ENCODE measurements around the gene NT5C. TPM values are rescaled to one million over a fixed set of nuclear protein-coding genes. Genes with fewer than 3 reads are reported as not detected.

The NT5C gene
- polyA plus RNA-seq, 3 donors, result 37.9 to 55.8 (median 51.3) TPM

GRCh38 chr17:75126954-75127353, 4.6 kb downstream of the NT5C start:
- 83 to 98% (median 92%) methylated on average over 8 of the region's 8 CpGs for WGBS, 3 donors
- H3K27ac ChIP-seq (ENCODE audit: low read depth, low read length), result no peak overlapping the region

- H3K27ac ChIP-seq (ENCODE audit: low read depth, low read length), result no peak overlapping the region
- 37 to 63% (median 37%) methylated on average over 3 of the region's 3 CpGs for WGBS, 3 donors
These were observed 5.6 kb downstream of the NT5C start for GRCh38 chr17:75125984-75126383.

- WGBS, 3 donors, result 85 to 95% (median 88%) methylated on average over 4 of the region's 4 CpGs
These were observed 6.8 kb downstream of the NT5C start for GRCh38 chr17:75124819-75125162.

GRCh38 chr17:75124041-75124818, 7.3 kb downstream of the NT5C start:
- H3K27ac ChIP-seq (ENCODE audit: low read depth, low read length), result no peak overlapping the region
- 42 to 80% (median 57%) methylated on average over 19 of the region's 19 CpGs for WGBS, 3 donors

More at GRCh38 chr17:75124819-75125162, 6.8 kb downstream of the NT5C start:
- H3K27ac ChIP-seq (ENCODE audit: low read depth, low read length), result no peak overlapping the region

- WGBS, 3 donors, result 79 to 93% (median 90%) methylated on average over 14 of the region's 14 CpGs
These were observed 13.2 kb downstream of the NT5C start for GRCh38 chr17:75118307-75118706.

GRCh38 chr17:75116737-75117136, 14.8 kb downstream of the NT5C start:
- H3K27ac ChIP-seq (ENCODE audit: low read depth, low read length), result no peak overlapping the region
- WGBS, 3 donors, result 58 to 73% (median 72%) methylated on average over 9 of the region's 9 CpGs

More at GRCh38 chr17:75118307-75118706, 13.2 kb downstream of the NT5C start:
- H3K27ac ChIP-seq (ENCODE audit: low read depth, low read length), result no peak overlapping the region

- no peak overlapping the region for H3K27ac ChIP-seq (ENCODE audit: low read depth, low read length)
These were observed 16.0 kb downstream of the NT5C start for GRCh38 chr17:75115555-75115954.

- 26 to 40% (median 31%) methylated on average over 19 of the region's 19 CpGs for WGBS, 3 donors
- H3K27ac ChIP-seq (ENCODE audit: low read depth, low read length), result no peak overlapping the region
These were observed 16.8 kb downstream of the NT5C start for GRCh38 chr17:75114552-75115314.

- no peak overlapping the region for H3K27ac ChIP-seq (ENCODE audit: low read depth, low read length)
- 2 to 4% (median 2%) methylated on average over 22 of the region's 22 CpGs for WGBS, 3 donors
These were observed 17.6 kb downstream of the NT5C start for GRCh38 chr17:75113798-75114551.

GRCh38 chr17:75111777-75112335, 19.7 kb downstream of the NT5C start:
- no peak overlapping the region for H3K27ac ChIP-seq (ENCODE audit: low read depth, low read length)
- WGBS, 3 donors, result 70 to 90% (median 83%) methylated on average over 7 of the region's 7 CpGs

- H3K27ac ChIP-seq (ENCODE audit: low read depth, low read length), result no peak overlapping the region
- WGBS, 3 donors, result 19 to 24% (median 21%) methylated on average over 35 to 40 of the region's 40 CpGs
These were observed 21.2 kb downstream of the NT5C start for GRCh38 chr17:75110234-75110937.

- no peak within 1 kb of the TSS for H3K27ac ChIP-seq (ENCODE audit: low read depth, low read length)
- WGBS, 3 donors, result 0% methylated on average over 60 to 68 of the region's 68 CpGs
These were observed 21.9 kb downstream of the NT5C start, which contains the start of gene ARMC7 for GRCh38 chr17:75109407-75110233. Gene ARMC7 (plus strand): TSS chr17:75109969. CDS start chr17:75110289, 320 bp downstream.

- 6 to 24% (median 7%) methylated on average over 22 of the region's 22 CpGs for WGBS, 3 donors
- H3K27ac ChIP-seq (ENCODE audit: low read depth, low read length), result no peak overlapping the region
These were observed 22.5 kb downstream of the NT5C start for GRCh38 chr17:75109046-75109406.

- no peak overlapping the region for H3K27ac ChIP-seq (ENCODE audit: low read depth, low read length)
- 81 to 89% (median 86%) methylated on average over 2 of the region's 2 CpGs for WGBS, 3 donors
These were observed 23.3 kb downstream of the NT5C start for GRCh38 chr17:75108193-75108592.

GRCh38 chr17:75105126-75106080, 26.1 kb downstream of the NT5C start:
- 49 to 67% (median 63%) methylated on average over 18 to 20 of the region's 20 CpGs for WGBS, 3 donors
- H3K27ac ChIP-seq (ENCODE audit: low read depth, low read length), result no peak overlapping the region

Measured in adipose tissue (tissue), 3 donors.